ENCODE measurements around the gene MYRFL.

MYRFL gene

DNA sequence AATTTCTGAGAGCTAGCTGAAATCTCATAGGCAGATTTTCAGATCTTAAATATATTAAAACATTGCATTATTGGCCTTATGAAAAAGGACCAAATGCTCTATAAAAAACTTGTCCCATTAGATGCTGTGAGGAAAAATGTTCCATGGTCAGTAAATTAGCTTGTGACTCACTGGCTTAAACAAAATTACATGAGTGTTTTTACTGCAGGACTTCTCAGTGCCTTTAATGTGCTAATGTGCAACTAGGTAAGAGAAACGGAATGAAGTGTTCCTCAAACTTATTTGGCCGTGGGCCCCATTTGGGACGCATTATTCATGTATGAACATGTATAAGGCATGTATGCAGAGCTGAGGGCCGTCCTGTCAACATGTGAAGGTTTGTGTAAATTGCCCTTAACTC lies 41.7 kb downstream of the MYRFL start:
- no peak for TF ChIP-seq PPARA (CRISPR knock-in tag; IDR thresholded peaks at IDR 0.05; ENCODE audit: borderline replicate concordance)
- TF ChIP-seq ZFP30 (CRISPR knock-in tag; IDR thresholded peaks at IDR 0.05): no peak
- TF ChIP-seq, protein P1, sequence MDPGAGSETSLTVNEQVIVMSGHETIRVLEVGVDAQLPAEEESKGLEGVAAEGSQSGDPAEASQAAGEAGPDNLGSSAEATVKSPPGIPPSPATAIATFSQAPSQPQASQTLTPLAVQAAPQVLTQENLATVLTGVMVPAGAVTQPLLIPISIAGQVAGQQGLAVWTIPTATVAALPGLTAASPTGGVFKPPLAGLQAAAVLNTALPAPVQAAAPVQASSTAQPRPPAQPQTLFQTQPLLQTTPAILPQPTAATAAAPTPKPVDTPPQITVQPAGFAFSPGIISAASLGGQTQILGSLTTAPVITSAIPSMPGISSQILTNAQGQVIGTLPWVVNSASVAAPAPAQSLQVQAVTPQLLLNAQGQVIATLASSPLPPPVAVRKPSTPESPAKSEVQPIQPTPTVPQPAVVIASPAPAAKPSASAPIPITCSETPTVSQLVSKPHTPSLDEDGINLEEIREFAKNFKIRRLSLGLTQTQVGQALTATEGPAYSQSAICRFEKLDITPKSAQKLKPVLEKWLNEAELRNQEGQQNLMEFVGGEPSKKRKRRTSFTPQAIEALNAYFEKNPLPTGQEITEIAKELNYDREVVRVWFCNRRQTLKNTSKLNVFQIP (CRISPR knock-in tag; IDR thresholded peaks at IDR 0.05; ENCODE audit: borderline replicate concordance, low read depth): no peak
- no peak for TF ChIP-seq ZFP3 (CRISPR knock-in tag; IDR thresholded peaks at IDR 0.05)
- TF ChIP-seq GLIS3 (CRISPR knock-in tag; IDR thresholded peaks at IDR 0.05): no peak
- TF ChIP-seq ESRRG (CRISPR knock-in tag; IDR thresholded peaks at IDR 0.05): no peak
- TF ChIP-seq, protein P2, sequence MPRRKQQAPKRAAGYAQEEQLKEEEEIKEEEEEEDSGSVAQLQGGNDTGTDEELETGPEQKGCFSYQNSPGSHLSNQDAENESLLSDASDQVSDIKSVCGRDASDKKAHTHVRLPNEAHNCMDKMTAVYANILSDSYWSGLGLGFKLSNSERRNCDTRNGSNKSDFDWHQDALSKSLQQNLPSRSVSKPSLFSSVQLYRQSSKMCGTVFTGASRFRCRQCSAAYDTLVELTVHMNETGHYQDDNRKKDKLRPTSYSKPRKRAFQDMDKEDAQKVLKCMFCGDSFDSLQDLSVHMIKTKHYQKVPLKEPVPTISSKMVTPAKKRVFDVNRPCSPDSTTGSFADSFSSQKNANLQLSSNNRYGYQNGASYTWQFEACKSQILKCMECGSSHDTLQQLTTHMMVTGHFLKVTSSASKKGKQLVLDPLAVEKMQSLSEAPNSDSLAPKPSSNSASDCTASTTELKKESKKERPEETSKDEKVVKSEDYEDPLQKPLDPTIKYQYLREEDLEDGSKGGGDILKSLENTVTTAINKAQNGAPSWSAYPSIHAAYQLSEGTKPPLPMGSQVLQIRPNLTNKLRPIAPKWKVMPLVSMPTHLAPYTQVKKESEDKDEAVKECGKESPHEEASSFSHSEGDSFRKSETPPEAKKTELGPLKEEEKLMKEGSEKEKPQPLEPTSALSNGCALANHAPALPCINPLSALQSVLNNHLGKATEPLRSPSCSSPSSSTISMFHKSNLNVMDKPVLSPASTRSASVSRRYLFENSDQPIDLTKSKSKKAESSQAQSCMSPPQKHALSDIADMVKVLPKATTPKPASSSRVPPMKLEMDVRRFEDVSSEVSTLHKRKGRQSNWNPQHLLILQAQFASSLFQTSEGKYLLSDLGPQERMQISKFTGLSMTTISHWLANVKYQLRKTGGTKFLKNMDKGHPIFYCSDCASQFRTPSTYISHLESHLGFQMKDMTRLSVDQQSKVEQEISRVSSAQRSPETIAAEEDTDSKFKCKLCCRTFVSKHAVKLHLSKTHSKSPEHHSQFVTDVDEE (CRISPR knock-in tag; IDR thresholded peaks at IDR 0.05): no peak
- TF ChIP-seq TOX (CRISPR knock-in tag; IDR thresholded peaks at IDR 0.05; ENCODE audit: borderline replicate concordance): no peak
- TF ChIP-seq RARB (CRISPR knock-in tag; IDR thresholded peaks at IDR 0.05): no peak
- TF ChIP-seq, protein P3, sequence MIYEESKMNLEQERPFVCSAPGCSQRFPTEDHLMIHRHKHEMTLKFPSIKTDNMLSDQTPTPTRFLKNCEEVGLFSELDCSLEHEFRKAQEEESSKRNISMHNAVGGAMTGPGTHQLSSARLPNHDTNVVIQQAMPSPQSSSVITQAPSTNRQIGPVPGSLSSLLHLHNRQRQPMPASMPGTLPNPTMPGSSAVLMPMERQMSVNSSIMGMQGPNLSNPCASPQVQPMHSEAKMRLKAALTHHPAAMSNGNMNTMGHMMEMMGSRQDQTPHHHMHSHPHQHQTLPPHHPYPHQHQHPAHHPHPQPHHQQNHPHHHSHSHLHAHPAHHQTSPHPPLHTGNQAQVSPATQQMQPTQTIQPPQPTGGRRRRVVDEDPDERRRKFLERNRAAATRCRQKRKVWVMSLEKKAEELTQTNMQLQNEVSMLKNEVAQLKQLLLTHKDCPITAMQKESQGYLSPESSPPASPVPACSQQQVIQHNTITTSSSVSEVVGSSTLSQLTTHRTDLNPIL (CRISPR knock-in tag; IDR thresholded peaks at IDR 0.05; ENCODE audit: low read depth): no peak
- no peak for TF ChIP-seq ISL1 (CRISPR knock-in tag; IDR thresholded peaks at IDR 0.05)
- TF ChIP-seq TCF4 (CRISPR knock-in tag; IDR thresholded peaks at IDR 0.05; ENCODE audit: borderline replicate concordance): no peak
- no peak for TF ChIP-seq ARNTL (CRISPR knock-in tag; IDR thresholded peaks at IDR 0.05; ENCODE audit: borderline replicate concordance, low read depth)
- TF ChIP-seq, protein P4, sequence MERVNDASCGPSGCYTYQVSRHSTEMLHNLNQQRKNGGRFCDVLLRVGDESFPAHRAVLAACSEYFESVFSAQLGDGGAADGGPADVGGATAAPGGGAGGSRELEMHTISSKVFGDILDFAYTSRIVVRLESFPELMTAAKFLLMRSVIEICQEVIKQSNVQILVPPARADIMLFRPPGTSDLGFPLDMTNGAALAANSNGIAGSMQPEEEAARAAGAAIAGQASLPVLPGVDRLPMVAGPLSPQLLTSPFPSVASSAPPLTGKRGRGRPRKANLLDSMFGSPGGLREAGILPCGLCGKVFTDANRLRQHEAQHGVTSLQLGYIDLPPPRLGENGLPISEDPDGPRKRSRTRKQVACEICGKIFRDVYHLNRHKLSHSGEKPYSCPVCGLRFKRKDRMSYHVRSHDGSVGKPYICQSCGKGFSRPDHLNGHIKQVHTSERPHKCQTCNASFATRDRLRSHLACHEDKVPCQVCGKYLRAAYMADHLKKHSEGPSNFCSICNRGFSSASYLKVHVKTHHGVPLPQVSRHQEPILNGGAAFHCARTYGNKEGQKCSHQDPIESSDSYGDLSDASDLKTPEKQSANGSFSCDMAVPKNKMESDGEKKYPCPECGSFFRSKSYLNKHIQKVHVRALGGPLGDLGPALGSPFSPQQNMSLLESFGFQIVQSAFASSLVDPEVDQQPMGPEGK (CRISPR knock-in tag; IDR thresholded peaks at IDR 0.05; ENCODE audit: borderline replicate concordance): no peak
- TF ChIP-seq CSDC2 (CRISPR knock-in tag; IDR thresholded peaks at IDR 0.05): no peak
- ATAC-seq: no peak

DNA sequence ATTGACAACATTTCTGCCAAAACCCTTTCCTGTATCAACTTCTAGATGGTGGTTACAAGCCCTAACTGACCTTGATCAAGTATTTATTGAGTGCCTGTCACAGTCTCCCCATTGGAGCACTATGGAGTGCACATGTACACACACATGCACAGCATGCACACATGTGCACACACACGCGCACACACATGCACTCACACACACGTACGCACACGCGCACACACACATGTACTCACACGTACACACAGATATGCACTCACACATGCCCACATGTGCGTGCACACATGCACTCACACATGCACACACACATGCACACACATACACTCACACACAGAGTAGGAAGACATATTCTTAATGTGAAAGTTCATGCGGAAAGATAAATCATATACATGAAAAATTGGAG lies 43.7 kb downstream of the MYRFL start:
- no peak for ATAC-seq
- TF ChIP-seq TOX (CRISPR knock-in tag; IDR thresholded peaks at IDR 0.05; ENCODE audit: borderline replicate concordance): no peak
- no peak for TF ChIP-seq ESRRG (CRISPR knock-in tag; IDR thresholded peaks at IDR 0.05)
- TF ChIP-seq, protein P3 (CRISPR knock-in tag; IDR thresholded peaks at IDR 0.05; ENCODE audit: low read depth): no peak
- TF ChIP-seq CSDC2 (CRISPR knock-in tag; IDR thresholded peaks at IDR 0.05): no peak
- TF ChIP-seq RARB (CRISPR knock-in tag; IDR thresholded peaks at IDR 0.05): no peak
- TF ChIP-seq GLIS3 (CRISPR knock-in tag; IDR thresholded peaks at IDR 0.05): no peak
- no peak for TF ChIP-seq PPARA (CRISPR knock-in tag; IDR thresholded peaks at IDR 0.05; ENCODE audit: borderline replicate concordance)
- TF ChIP-seq SNAI2 (CRISPR knock-in tag; IDR thresholded peaks at IDR 0.05): no peak
- TF ChIP-seq, protein P5, sequence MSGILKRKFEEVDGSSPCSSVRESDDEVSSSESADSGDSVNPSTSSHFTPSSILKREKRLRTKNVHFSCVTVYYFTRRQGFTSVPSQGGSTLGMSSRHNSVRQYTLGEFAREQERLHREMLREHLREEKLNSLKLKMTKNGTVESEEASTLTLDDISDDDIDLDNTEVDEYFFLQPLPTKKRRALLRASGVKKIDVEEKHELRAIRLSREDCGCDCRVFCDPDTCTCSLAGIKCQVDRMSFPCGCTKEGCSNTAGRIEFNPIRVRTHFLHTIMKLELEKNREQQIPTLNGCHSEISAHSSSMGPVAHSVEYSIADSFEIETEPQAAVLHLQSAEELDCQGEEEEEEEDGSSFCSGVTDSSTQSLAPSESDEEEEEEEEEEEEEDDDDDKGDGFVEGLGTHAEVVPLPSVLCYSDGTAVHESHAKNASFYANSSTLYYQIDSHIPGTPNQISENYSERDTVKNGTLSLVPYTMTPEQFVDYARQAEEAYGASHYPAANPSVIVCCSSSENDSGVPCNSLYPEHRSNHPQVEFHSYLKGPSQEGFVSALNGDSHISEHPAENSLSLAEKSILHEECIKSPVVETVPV (CRISPR knock-in tag; IDR thresholded peaks at IDR 0.05): no peak

DNA sequence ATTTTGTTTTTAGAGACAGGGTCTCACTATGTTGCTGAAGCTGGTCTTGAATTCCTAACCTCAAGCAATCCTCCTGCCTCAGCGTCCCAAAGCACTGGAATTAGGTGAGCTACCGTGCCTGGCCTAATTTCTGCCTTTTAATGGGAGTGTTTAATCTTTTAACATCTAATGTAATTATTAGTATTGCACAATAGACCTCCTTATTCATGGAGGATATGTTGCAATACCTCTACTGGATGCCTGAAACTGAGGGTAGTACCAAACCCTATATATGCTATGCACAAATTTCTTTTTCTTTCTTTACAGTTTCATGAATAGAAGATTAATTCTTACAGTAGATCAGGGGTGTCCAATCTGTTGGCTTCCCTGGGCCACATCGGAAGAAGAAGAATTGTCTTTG lies 47.8 kb downstream of the MYRFL start:
- TF ChIP-seq, protein P3 (CRISPR knock-in tag; IDR thresholded peaks at IDR 0.05; ENCODE audit: low read depth): no peak
- TF ChIP-seq BACH2 (CRISPR knock-in tag; IDR thresholded peaks at IDR 0.05; ENCODE audit: borderline replicate concordance): no peak
- TF ChIP-seq ARNTL (CRISPR knock-in tag; IDR thresholded peaks at IDR 0.05; ENCODE audit: borderline replicate concordance, low read depth): no peak
- no peak for TF ChIP-seq ESRRG (CRISPR knock-in tag; IDR thresholded peaks at IDR 0.05)
- TF ChIP-seq ISL1 (CRISPR knock-in tag; IDR thresholded peaks at IDR 0.05): peak; percentile 24; the same call in 1 of the 2 replicates
- TF ChIP-seq, protein P4 (CRISPR knock-in tag; IDR thresholded peaks at IDR 0.05; ENCODE audit: borderline replicate concordance): no peak
- TF ChIP-seq, protein P1 (CRISPR knock-in tag; IDR thresholded peaks at IDR 0.05; ENCODE audit: borderline replicate concordance, low read depth): no peak
- no peak for TF ChIP-seq ZNF565 (CRISPR knock-in tag; conservative IDR thresholded peaks at IDR 0.05; ENCODE audit: low read depth)
- no peak for ATAC-seq
